Spleen (tissue), 11 donors: Measurements from ENCODE around the gene XIRP2. TPM values are rescaled to one million over a fixed set of nuclear protein-coding genes. Genes with fewer than 3 reads are reported as not detected.

ENCODE experiments used
- DNase-seq: peaks from one replicate; pipeline ENCODE4 v3.0.0-alpha.2; 2020
- H3K27ac ChIP-seq, 8 donors: fragments of 200-600 bp; sonication (generic) in 7 of 8; 1 replicate in 4 of 8; 2 replicates in 4 of 8; pipeline versions ENCODE4 v1.5.0 to v1.8.0; 2016 to 2021; ENCODE audit warnings: inconsistent platforms in 4 of 8, mild to moderate bottlenecking in 4 of 8, moderate library complexity in 1 of 8
- H3K27me3 ChIP-seq, 7 donors: fragments of 200-600 bp; sonication (generic) in 6 of 7; replicated peaks in 1 of 7; 1 replicate in 4 of 7; 2 replicates in 3 of 7; pipeline versions ENCODE4 v1.5.0 to v1.8.0; 2016 to 2021; ENCODE audit warnings: inconsistent platforms in 3 of 7, mild to moderate bottlenecking in 1 of 7
- H3K36me3 ChIP-seq, 6 donors: fragments of 200-600 bp; sonication (generic) in 5 of 6; 1 replicate in 4 of 6; 2 replicates in 2 of 6; pipeline versions ENCODE4 v1.5.0 to v1.8.0; 2016 to 2021; ENCODE audit warnings: inconsistent platforms in 2 of 6
- H3K4me1 ChIP-seq, 6 donors: fragments of 200-600 bp; sonication (generic) in 5 of 6; 1 replicate in 3 of 6; 2 replicates in 3 of 6; pipeline versions ENCODE4 v1.5.0 to v1.8.0; 2016 to 2021; ENCODE audit warnings: inconsistent platforms in 3 of 6
- H3K4me3 ChIP-seq, 8 donors: fragments of 200-600 bp; sonication (generic) in 7 of 8; 1 replicate in 4 of 8; 2 replicates in 4 of 8; pipeline versions ENCODE4 v1.5.0 to v1.8.0; 2016 to 2021; ENCODE audit warnings: inconsistent platforms in 4 of 8, mild to moderate bottlenecking in 4 of 8, moderate library complexity in 2 of 8
- H3K9me3 ChIP-seq, 8 donors: fragments of 200-600 bp; sonication (generic) in 7 of 8; 1 replicate in 4 of 8; 2 replicates in 4 of 8; pipeline versions ENCODE4 v1.5.0 to v1.8.0; 2016 to 2021; ENCODE audit warnings: inconsistent platforms in 4 of 8
- CTCF ChIP-seq, 11 experiments: fragments of 200-600 bp in 7 of 11; fragments of 450-650 bp in 4 of 11; sonication (generic) in 4 of 11; IDR thresholded peaks in 8 of 11; conservative IDR thresholded peaks in 3 of 11; 1 replicate in 7 of 11; 2 replicates in 4 of 11; pipeline versions ENCODE4 v1.4.0 to v1.8.0; 2016 to 2021; ENCODE audit warnings: antibody characterized with exemption in 11 of 11, inconsistent platforms in 4 of 11, mild to moderate bottlenecking in 1 of 11
- POLR2A ChIP-seq, 3 donors: fragments of 450-650 bp; IDR thresholded peaks; one replicate each; pipeline ENCODE4 v1.5.1; 2017; ENCODE audit warnings: antibody characterized with exemption in 3 of 3, mild to moderate bottlenecking in 1 of 3
- POLR2AphosphoS5 ChIP-seq, 3 donors: sonication (generic); formaldehyde crosslinking; IDR thresholded peaks; one replicate each; pipeline ENCODE4 v1.5.1; 2017; ENCODE audit warnings: antibody characterized with exemption in 3 of 3
- WGBS, 5 donors: extraction: QIAGEN DNeasy Blood & Tissue Kit in 3 of 5; methylation state at CpG; one replicate each; pipeline versions ENCODE4 v1.1.5 to v1.1.7; 2013 to 2018; 5-methylcytosine and 5-hydroxymethylcytosine counted together
- intact Hi-C: fragments of 100-400 bp; cut with DNase I; formaldehyde crosslinking; loops from one replicate; pipeline ENCODE4 v1.15.0; 2023; ENCODE audit warnings: low total_unique reads
- polyA plus RNA-seq, 3 donors: library from polyadenylated mRNA; stranded (reverse); fragments of 200-250 nt; gene quantifications; one replicate each; pipeline ENCODE4 v1.2.1, GENCODE V29; 2013
- total RNA-seq, 7 donors: library from RNA; depleted of rRNA in 3 of 7; stranded (reverse); fragments of >200 nt in 3 of 7; fragmentation: NEBNext Ultra II Directional in 4 of 7; extraction: Animal tissue kit (Norgen Biotek cat#: 25700) in 4 of 7; gene quantifications; one replicate each; pipeline versions ENCODE4 v1.1.0 to v1.2.1, GENCODE V29; 2016 to 2021
- donor health status: healthy with polysubstance abuse.
- donor health status: DM: no; HTN: no; CAD: no; lungs with moderate emphysema.
- donor health status: DM: no; HTN: no; CAD: no.
- donor health status: Bipolar disorder and iron deficiency.
- donor health status: healthy.
- donor health status: DM: no; HTN: no; CAD: no.
- donor health status: DM: yes; HTN: yes; CAD: no.

XIRP2 gene
- total and polyA plus RNA-seq, 10 donors = 0.10 to 3.2 (median 0.47) TPM

GRCh38 chr2:167191588-167191987 is 303.3 kb downstream of the XIRP2 start:
- intact Hi-C loops = no loop called here
- H3K9me3 ChIP-seq = no peaks in the 10 kb centered on the region
- peaks cover 0 to 9% (median 1%) of the 10 kb centered on the region in 6 donors for H3K4me1 ChIP-seq
- WGBS, 5 donors = 81 to 92% (median 88%) methylated on average over 3 of the region's 3 CpGs
- H3K4me3 ChIP-seq = no peak overlapping the region
- TF ChIP-seq CTCF (IDR thresholded peaks at IDR 0.05 in 8 of 11, conservative IDR thresholded peaks at IDR 0.05 in 3 of 11) = no peak
- no peak for TF ChIP-seq POLR2AphosphoS5 (IDR thresholded peaks at IDR 0.05)
- no peak for TF ChIP-seq POLR2A (IDR thresholded peaks at IDR 0.05)
- no peaks in the 10 kb centered on the region for H3K27me3 ChIP-seq
- no peak overlapping the region for H3K27ac ChIP-seq
- DNase-seq = no peak
- H3K36me3 ChIP-seq = no peaks in the 10 kb centered on the region

DNA sequence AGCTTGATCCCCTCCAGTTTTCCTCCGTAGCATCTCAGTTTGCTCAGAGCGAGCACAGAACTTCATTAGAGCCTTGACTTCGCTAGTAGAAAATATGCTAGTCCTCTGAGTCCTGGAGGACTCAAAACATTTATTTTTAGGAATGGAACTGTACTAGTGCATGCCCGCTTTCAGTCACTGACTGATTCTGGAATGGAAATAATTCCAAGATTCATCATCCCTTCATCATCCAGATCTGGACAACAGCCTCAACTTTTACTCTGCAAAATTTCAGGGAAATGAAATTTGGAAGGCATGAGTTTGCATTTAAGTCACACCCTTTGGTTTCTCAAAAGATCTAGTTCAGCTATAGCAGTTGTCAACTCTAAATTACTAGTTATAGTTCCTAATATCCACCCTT is 304.6 kb downstream of the XIRP2 start:
- Histone ChIP-seq H3K4me1 (peaks cover 0 to 19% (median 9%) of the 10 kb centered on the region in 6 donors), H3K9me3 (no peaks in the 10 kb centered on the region), H3K27ac (no peak overlapping the region), H3K36me3 (no peaks in the 10 kb centered on the region), H3K4me3 (no peak overlapping the region), H3K27me3 (no peaks in the 10 kb centered on the region)
- DNase-seq = no peak
- intact Hi-C loops = no loop called here
- TF ChIP-seq POLR2A (IDR thresholded peaks at IDR 0.05) (no peak), POLR2AphosphoS5 (IDR thresholded peaks at IDR 0.05) (no peak), CTCF (IDR thresholded peaks at IDR 0.05 in 8 of 11, conservative IDR thresholded peaks at IDR 0.05 in 3 of 11) (no peak)
- 81 to 95% (median 88%) methylated on average over 4 of the region's 4 CpGs for WGBS, 5 donors

DNA sequence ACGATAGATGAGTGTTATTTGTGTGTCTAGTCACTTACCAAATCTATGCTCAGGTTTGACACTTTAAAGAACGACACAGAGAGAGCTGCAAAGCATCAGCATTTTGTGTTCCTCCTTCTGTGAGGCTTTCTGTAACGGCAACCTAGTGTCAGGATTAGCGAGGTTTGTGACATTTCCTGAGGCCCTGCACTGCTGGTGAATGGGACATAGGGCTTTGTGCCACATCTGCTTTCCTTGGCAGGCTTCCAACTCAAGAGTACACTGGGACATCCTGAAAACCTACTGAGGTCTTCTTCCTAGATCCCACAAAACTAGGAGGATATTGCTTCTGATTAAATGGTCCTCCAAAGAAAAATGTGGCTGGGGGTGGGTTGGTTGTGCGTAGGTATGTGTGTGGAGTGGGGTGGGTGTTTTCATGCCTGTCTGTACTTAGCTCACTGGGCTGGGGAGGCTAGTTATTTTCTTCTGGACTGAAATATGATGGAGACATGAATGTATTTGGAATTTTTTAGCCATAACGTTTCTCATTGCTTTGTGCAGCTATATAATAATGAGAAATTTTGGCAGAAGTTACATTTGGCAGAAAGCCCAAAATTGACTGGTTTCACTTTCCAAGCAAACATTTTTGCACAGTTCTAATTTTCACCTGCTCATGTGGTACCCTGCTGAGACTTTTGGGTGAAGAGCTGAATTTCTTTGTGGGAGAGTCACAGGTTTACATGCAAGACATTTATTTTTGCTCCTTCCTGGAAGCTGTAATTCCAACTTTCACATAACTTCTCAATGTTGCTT is 308.4 kb downstream of the XIRP2 start:
- DNase-seq = no peak
- TF ChIP-seq POLR2AphosphoS5 (IDR thresholded peaks at IDR 0.05) = peak in 1 of 3 donors; percentile 27
- no peak for TF ChIP-seq CTCF (IDR thresholded peaks at IDR 0.05 in 8 of 11, conservative IDR thresholded peaks at IDR 0.05 in 3 of 11)
- no peaks in the 10 kb centered on the region for H3K36me3 ChIP-seq

DNA sequence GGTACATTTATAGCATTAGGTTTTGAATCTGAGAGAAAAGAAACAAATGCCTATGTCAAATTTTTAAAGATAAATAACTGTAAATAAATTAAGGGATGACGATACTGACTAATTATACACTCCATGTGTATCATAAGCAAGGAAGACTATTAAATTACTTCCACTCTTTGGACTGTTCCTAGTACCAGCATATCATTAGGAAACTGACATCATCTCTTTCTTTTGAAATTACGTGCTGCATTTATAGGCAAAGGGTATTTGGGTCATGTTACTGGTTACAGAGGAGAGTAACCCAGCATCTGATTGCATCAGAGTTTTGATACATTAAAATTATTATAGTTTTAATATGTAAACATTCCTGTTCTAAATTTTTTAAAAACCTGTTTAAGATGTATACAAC is 309.7 kb downstream of the XIRP2 start:
- DNase-seq = no peak
- Histone ChIP-seq H3K27me3 (no peaks in the 10 kb centered on the region), H3K9me3 (no peaks in the 10 kb centered on the region), H3K36me3 (no peaks in the 10 kb centered on the region), H3K4me1 (peaks cover 0 to 19% (median 9%) of the 10 kb centered on the region in 6 donors), H3K27ac (no peak overlapping the region), H3K4me3 (no peak overlapping the region)
- intact Hi-C loops = no loop called here
- TF ChIP-seq CTCF (IDR thresholded peaks at IDR 0.05 in 8 of 11, conservative IDR thresholded peaks at IDR 0.05 in 3 of 11) (no peak), POLR2AphosphoS5 (IDR thresholded peaks at IDR 0.05) (no peak), POLR2A (IDR thresholded peaks at IDR 0.05) (no peak)
- 59 to 78% (median 67%) methylated on average over 2 of the region's 2 CpGs for WGBS, 5 donors

More for the DNA sequence above, 308.4 kb downstream of the XIRP2 start:
- intact Hi-C loops = no loop called here
- 4 to 5% (median 4%) methylated on average over 6 of the region's 6 CpGs for WGBS, 5 donors
- H3K27me3 ChIP-seq = no peaks in the 10 kb centered on the region
- H3K9me3 ChIP-seq = no peaks in the 10 kb centered on the region
- peaks cover 0 to 19% (median 9%) of the 10 kb centered on the region in 6 donors for H3K4me1 ChIP-seq
- peak overlapping the region in 3 of 8 donors; percentile 5 to 35 (median 34) for H3K27ac ChIP-seq
- peak overlapping the region in 1 of 8 donors; percentile 15 for H3K4me3 ChIP-seq
